Calu3 (cell line): ENCODE results near the gene NCLN. TPM values are rescaled to one million over a fixed set of nuclear protein-coding genes. Genes with fewer than 3 reads are reported as not detected.
"Not testable (repeated sequence)": the region's sequence is repeated elsewhere in the genome, so short reads cannot be mapped to it uniquely, and the experiment has no call there.

Source experiments
- BruUV-seq: library from RNA; stranded (reverse); fragments of 400-500 nt; replicated peaks from 2 replicates; lab custom pipeline; 2021; lab: Mats Ljungman, UMichigan
- CTCF ChIA-PET: fragments of 300-600 bp; sonication (Branson Sonifier 250); formaldehyde crosslinking; loops from one replicate; lab custom pipeline; 2022; ENCODE audit warnings: antibody characterized with exemption; lab: Charles Lee
- DNase-seq: peaks from one replicate; pipeline ENCODE4 v3.0.0; 2022
- H3K27ac Mint-ChIP-seq: one replicate; pipeline ENCODE4 v1.8.0; 2022; ENCODE audit warnings: mixed read lengths; ENCODE audit not compliant: unreplicated experiment
- H3K27me3 Mint-ChIP-seq: one replicate; pipeline ENCODE4 v1.8.0; 2022; ENCODE audit warnings: mixed read lengths; ENCODE audit not compliant: unreplicated experiment
- H3K36me3 Mint-ChIP-seq: one replicate; pipeline ENCODE4 v1.8.0; 2022; ENCODE audit warnings: mild to moderate bottlenecking, moderate library complexity, mixed read lengths; ENCODE audit not compliant: insufficient read depth, unreplicated experiment
- H3K4me1 Mint-ChIP-seq: one replicate; pipeline ENCODE4 v1.8.0; 2022; ENCODE audit warnings: mild to moderate bottlenecking, low read depth, mixed read lengths; ENCODE audit not compliant: unreplicated experiment
- H3K4me3 Mint-ChIP-seq: one replicate; pipeline ENCODE4 v1.8.0; 2022; ENCODE audit warnings: mild to moderate bottlenecking, low read depth, moderate library complexity, mixed read lengths; ENCODE audit not compliant: unreplicated experiment
- H3K9me3 Mint-ChIP-seq: one replicate; pipeline ENCODE4 v1.8.0; 2022; ENCODE audit warnings: low read depth, mixed read lengths; ENCODE audit not compliant: unreplicated experiment
- CTCF ChIP-seq: fragments of 200-600 bp; IDR thresholded peaks from one replicate; pipeline ENCODE4 v1.8.0; 2022; ENCODE audit warnings: antibody characterized with exemption; ENCODE audit not compliant: unreplicated experiment
- intact Hi-C: fragments of 100-400 bp; cut with micrococcal nuclease; formaldehyde crosslinking; loops from one replicate; pipeline ENCODE4 v1.10.0; 2022; ENCODE audit not compliant: unreplicated experiment
- total RNA-seq: library from RNA; stranded (reverse); gene quantifications from 2 replicates; pipeline ENCODE4 v1.2.3, GENCODE V29; 2022

NCLN gene
- total RNA-seq, 1 experiment from 2014 or later: 79.6 TPM

- CTCF ChIA-PET: interaction anchor here (0.6 kb wide), 1 partner anchor 118 kb away, joined by 4 read pairs; no protein-coding TSS in a partner anchor
- Mint-ChIP-seq H3K27ac (no peak overlapping the region), H3K4me3 (no peak overlapping the region), H3K9me3 (no peaks in the 10 kb centered on the region), H3K4me1 (no peaks in the 10 kb centered on the region), H3K36me3 (peaks cover 5% of the 10 kb centered on the region), H3K27me3 (no peaks in the 10 kb centered on the region)
- intact Hi-C loops: no loop called here
- no peak for TF ChIP-seq CTCF
- no peak for DNase-seq
- no TSS peak for BruUV-seq
Measured at GRCh38 chr19:3153286-3154230, 32.2 kb upstream of the NCLN start.

- CTCF ChIA-PET, DNase-seq, H3K4me3 Mint-ChIP-seq, H3K9me3 Mint-ChIP-seq, intact Hi-C loops, H3K4me1 Mint-ChIP-seq, H3K36me3 Mint-ChIP-seq, H3K27ac Mint-ChIP-seq, BruUV-seq, H3K27me3 Mint-ChIP-seq: not testable (repeated sequence)
Measured at GRCh38 chr19:3154447-3154846, 31.3 kb upstream of the NCLN start.

GRCh38 chr19:3154957-3155736 lies 30.6 kb upstream of the NCLN start:
- peaks cover 5% of the 10 kb centered on the region for H3K36me3 Mint-ChIP-seq
- CTCF ChIA-PET: no interaction called here
- H3K4me3 Mint-ChIP-seq: no peak overlapping the region
- peaks cover under 1% of the 10 kb centered on the region for H3K9me3 Mint-ChIP-seq
- no peaks in the 10 kb centered on the region for H3K27me3 Mint-ChIP-seq
- intact Hi-C loops: no loop called here
- H3K27ac Mint-ChIP-seq: no peak overlapping the region
- BruUV-seq: no TSS peak
- DNase-seq: no peak
- TF ChIP-seq CTCF: no peak
- H3K4me1 Mint-ChIP-seq: no peaks in the 10 kb centered on the region

GRCh38 chr19:3157096-3157845 lies 28.5 kb upstream of the NCLN start:
- CTCF ChIA-PET: no interaction called here
- H3K4me3 Mint-ChIP-seq: no peak overlapping the region
- H3K4me1 Mint-ChIP-seq: no peaks in the 10 kb centered on the region
- intact Hi-C loops: no loop called here
- TF ChIP-seq CTCF: no peak
- no peaks in the 10 kb centered on the region for H3K27me3 Mint-ChIP-seq
- no peak overlapping the region for H3K27ac Mint-ChIP-seq
- no peak for DNase-seq
- BruUV-seq: no TSS peak
- peaks cover 3% of the 10 kb centered on the region for H3K9me3 Mint-ChIP-seq
- H3K36me3 Mint-ChIP-seq: peaks cover 5% of the 10 kb centered on the region
